ENCODE results near the gene TERT. TPM values are rescaled to one million over a fixed set of nuclear protein-coding genes. Genes with fewer than 3 reads are reported as not detected.
A peak's percentile ranks its signal among the peaks of the same experiment; 100 is the strongest.

TERT gene
- total and polyA plus RNA-seq, 2 of the 13 experiments (the other 11 are each of a cell fraction or from before 2014, with no cell fraction given), result 4.3 to 5.9 TPM

- TF ChIP-seq ZC3H13 (CRISPR knock-in tag; IDR thresholded peaks at IDR 0.05) (no peak), CTCF (CRISPR knock-in tag; IDR thresholded peaks at IDR 0.05) (no peak), AGO2 (optimal IDR thresholded peaks at IDR 0.05; ENCODE audit: low read depth, low read length) (peak; percentile 53), CREBL2 (CRISPR knock-in tag; IDR thresholded peaks at IDR 0.05; ENCODE audit: borderline replicate concordance) (no peak), SP1 (IDR thresholded peaks at IDR 0.05) (no peak), SP1 (CRISPR knock-in tag; IDR thresholded peaks at IDR 0.05) (no peak), BRCA1 (CRISPR knock-in tag; IDR thresholded peaks at IDR 0.05) (no peak), ZNF468 (CRISPR knock-in tag; IDR thresholded peaks at IDR 0.05) (no peak), JDP2 (CRISPR knock-in tag; IDR thresholded peaks at IDR 0.05; ENCODE audit: borderline replicate concordance) (no peak), PHF21A (CRISPR knock-in tag; IDR thresholded peaks at IDR 0.05) (peak; percentile 11; the same call in 1 of the 2 replicates), RNF219 (CRISPR knock-in tag; IDR thresholded peaks at IDR 0.05) (no peak)
Observed at GRCh38 chr5:1316588-1317340, 21.9 kb upstream of the TERT start (continued).

All from HepG2 (cell line).